ENCODE measurements around the gene GNB1.

GNB1 gene

GRCh38 chr1:1928231-1929101 lies 37.6 kb upstream of the GNB1 start:
- Histone ChIP-seq H3K4me3 (ENCODE audit: low read length) (no peak overlapping the region), H3K36me3 (ENCODE audit: control insufficient read depth, insufficient read depth, low read length) (no peaks in the 10 kb centered on the region), H3K9ac (ENCODE audit: low read length) (no peak overlapping the region), H3K27me3 (ENCODE audit: control insufficient read depth, insufficient read depth, low read length) (no peaks in the 10 kb centered on the region), H3K4me1 (ENCODE audit: control insufficient read depth, insufficient read depth, low read length) (no peaks in the 10 kb centered on the region), H3K9me3 (ENCODE audit: control insufficient read depth, low read length) (no peaks in the 10 kb centered on the region)

- H3K36me3 ChIP-seq (ENCODE audit: control insufficient read depth, insufficient read depth, low read length): no peaks in the 10 kb centered on the region
- H3K4me1 ChIP-seq (ENCODE audit: control insufficient read depth, insufficient read depth, low read length): peaks cover 2% of the 10 kb centered on the region
- H3K9ac ChIP-seq (ENCODE audit: low read length): no peak overlapping the region
Observed at GRCh38 chr1:1927751-1928150, 36.9 kb upstream of the GNB1 start.

GRCh38 chr1:1926886-1927660 lies 36.2 kb upstream of the GNB1 start:
- Histone ChIP-seq H3K27me3 (ENCODE audit: control insufficient read depth, insufficient read depth, low read length) (no peaks in the 10 kb centered on the region), H3K9me3 (ENCODE audit: control insufficient read depth, low read length) (no peaks in the 10 kb centered on the region), H3K9ac (ENCODE audit: low read length) (no peak overlapping the region), H3K4me1 (ENCODE audit: control insufficient read depth, insufficient read depth, low read length) (peaks cover 4% of the 10 kb centered on the region), H3K36me3 (ENCODE audit: control insufficient read depth, insufficient read depth, low read length) (no peaks in the 10 kb centered on the region), H3K4me3 (ENCODE audit: low read length) (no peak overlapping the region)

More at GRCh38 chr1:1927751-1928150, 36.9 kb upstream of the GNB1 start:
- Histone ChIP-seq H3K9me3 (ENCODE audit: control insufficient read depth, low read length) (no peaks in the 10 kb centered on the region), H3K4me3 (ENCODE audit: low read length) (no peak overlapping the region), H3K27me3 (ENCODE audit: control insufficient read depth, insufficient read depth, low read length) (no peaks in the 10 kb centered on the region)

- Histone ChIP-seq H3K9me3 (ENCODE audit: control insufficient read depth, low read length) (no peaks in the 10 kb centered on the region), H3K4me3 (ENCODE audit: low read length) (no peak overlapping the region), H3K4me1 (ENCODE audit: control insufficient read depth, insufficient read depth, low read length) (peaks cover 4% of the 10 kb centered on the region), H3K27me3 (ENCODE audit: control insufficient read depth, insufficient read depth, low read length) (no peaks in the 10 kb centered on the region), H3K36me3 (ENCODE audit: control insufficient read depth, insufficient read depth, low read length) (no peaks in the 10 kb centered on the region), H3K9ac (ENCODE audit: low read length) (no peak overlapping the region)
Observed at GRCh38 chr1:1926346-1926811, 35.5 kb upstream of the GNB1 start.

- Histone ChIP-seq H3K9me3 (ENCODE audit: control insufficient read depth, low read length) (no peaks in the 10 kb centered on the region), H3K9ac (ENCODE audit: low read length) (no peak overlapping the region), H3K4me3 (ENCODE audit: low read length) (no peak overlapping the region), H3K36me3 (ENCODE audit: control insufficient read depth, insufficient read depth, low read length) (no peaks in the 10 kb centered on the region), H3K4me1 (ENCODE audit: control insufficient read depth, insufficient read depth, low read length) (peaks cover 4% of the 10 kb centered on the region), H3K27me3 (ENCODE audit: control insufficient read depth, insufficient read depth, low read length) (no peaks in the 10 kb centered on the region)
Observed at GRCh38 chr1:1925437-1926345, 34.8 kb upstream of the GNB1 start.

GRCh38 chr1:1924849-1925248 lies 34.0 kb upstream of the GNB1 start:
- Histone ChIP-seq H3K4me3 (ENCODE audit: low read length) (no peak overlapping the region), H3K9ac (ENCODE audit: low read length) (no peak overlapping the region), H3K36me3 (ENCODE audit: control insufficient read depth, insufficient read depth, low read length) (no peaks in the 10 kb centered on the region), H3K27me3 (ENCODE audit: control insufficient read depth, insufficient read depth, low read length) (no peaks in the 10 kb centered on the region), H3K9me3 (ENCODE audit: control insufficient read depth, low read length) (no peaks in the 10 kb centered on the region), H3K4me1 (ENCODE audit: control insufficient read depth, insufficient read depth, low read length) (peaks cover 11% of the 10 kb centered on the region)

- Histone ChIP-seq H3K9me3 (ENCODE audit: control insufficient read depth, low read length) (no peaks in the 10 kb centered on the region), H3K4me1 (ENCODE audit: control insufficient read depth, insufficient read depth, low read length) (peaks cover 15% of the 10 kb centered on the region), H3K27me3 (ENCODE audit: control insufficient read depth, insufficient read depth, low read length) (no peaks in the 10 kb centered on the region), H3K4me3 (ENCODE audit: low read length) (no peak overlapping the region), H3K36me3 (ENCODE audit: control insufficient read depth, insufficient read depth, low read length) (no peaks in the 10 kb centered on the region), H3K9ac (ENCODE audit: low read length) (no peak overlapping the region)
Observed at GRCh38 chr1:1924386-1924785, 33.5 kb upstream of the GNB1 start.

GRCh38 chr1:1922956-1923833 lies 32.3 kb upstream of the GNB1 start:
- H3K36me3 ChIP-seq (ENCODE audit: control insufficient read depth, insufficient read depth, low read length): no peaks in the 10 kb centered on the region
- H3K4me1 ChIP-seq (ENCODE audit: control insufficient read depth, insufficient read depth, low read length): peaks cover 22% of the 10 kb centered on the region
- no peak overlapping the region for H3K4me3 ChIP-seq (ENCODE audit: low read length)
- no peak overlapping the region for H3K9ac ChIP-seq (ENCODE audit: low read length)
- no peaks in the 10 kb centered on the region for H3K9me3 ChIP-seq (ENCODE audit: control insufficient read depth, low read length)
- no peaks in the 10 kb centered on the region for H3K27me3 ChIP-seq (ENCODE audit: control insufficient read depth, insufficient read depth, low read length)

GRCh38 chr1:1922702-1922955 lies 31.7 kb upstream of the GNB1 start:
- H3K9me3 ChIP-seq (ENCODE audit: control insufficient read depth, low read length): no peaks in the 10 kb centered on the region
- peaks cover 25% of the 10 kb centered on the region for H3K4me1 ChIP-seq (ENCODE audit: control insufficient read depth, insufficient read depth, low read length)
- no peak overlapping the region for H3K4me3 ChIP-seq (ENCODE audit: low read length)
- peaks cover 5% of the 10 kb centered on the region for H3K27me3 ChIP-seq (ENCODE audit: control insufficient read depth, insufficient read depth, low read length)
- no peaks in the 10 kb centered on the region for H3K36me3 ChIP-seq (ENCODE audit: control insufficient read depth, insufficient read depth, low read length)
- no peak overlapping the region for H3K9ac ChIP-seq (ENCODE audit: low read length)

GRCh38 chr1:1921901-1922701 lies 31.2 kb upstream of the GNB1 start:
- Histone ChIP-seq H3K4me3 (ENCODE audit: low read length) (no peak overlapping the region), H3K27me3 (ENCODE audit: control insufficient read depth, insufficient read depth, low read length) (peaks cover 5% of the 10 kb centered on the region), H3K4me1 (ENCODE audit: control insufficient read depth, insufficient read depth, low read length) (peaks cover 25% of the 10 kb centered on the region), H3K36me3 (ENCODE audit: control insufficient read depth, insufficient read depth, low read length) (no peaks in the 10 kb centered on the region), H3K9ac (ENCODE audit: low read length) (no peak overlapping the region), H3K9me3 (ENCODE audit: control insufficient read depth, low read length) (no peaks in the 10 kb centered on the region)
